MM.1S (cell line): ENCODE data around the gene HTR1B.

Source experiments
- CTCF ChIP-seq: fragments of 300-600 bp; sonication (generic); IDR thresholded peaks from 2 replicates; pipeline ENCODE4 v1.5.1; 2016; ENCODE audit warnings: antibody characterized with exemption, low read length, mixed read lengths
- EZH2 ChIP-seq: fragments of 300-600 bp; sonication (generic); optimal IDR thresholded peaks from 2 replicates; pipeline ENCODE3; 2017; ENCODE audit warnings: low read depth, mild to moderate bottlenecking, antibody characterized with exemption, low read length, mixed read lengths
- EZH2phosphoT487 ChIP-seq: fragments of 300-600 bp; sonication (generic); IDR thresholded peaks from 2 replicates; pipeline ENCODE4 v1.6.1; 2018; ENCODE audit warnings: antibody characterized with exemption, low read length

GRCh38 chr6:77482981-77483380 lies 19.7 kb upstream of the HTR1B start:
- TF ChIP-seq CTCF (no peak), EZH2 (no peak), EZH2phosphoT487 (no peak)
